Measurements from ENCODE around the gene LRRC8A. TPM values are rescaled to one million over a fixed set of nuclear protein-coding genes. Genes with fewer than 3 reads are reported as not detected.

LRRC8A gene
- total RNA-seq, 1 experiment from 2014 or later, result 22.0 TPM

DNA sequence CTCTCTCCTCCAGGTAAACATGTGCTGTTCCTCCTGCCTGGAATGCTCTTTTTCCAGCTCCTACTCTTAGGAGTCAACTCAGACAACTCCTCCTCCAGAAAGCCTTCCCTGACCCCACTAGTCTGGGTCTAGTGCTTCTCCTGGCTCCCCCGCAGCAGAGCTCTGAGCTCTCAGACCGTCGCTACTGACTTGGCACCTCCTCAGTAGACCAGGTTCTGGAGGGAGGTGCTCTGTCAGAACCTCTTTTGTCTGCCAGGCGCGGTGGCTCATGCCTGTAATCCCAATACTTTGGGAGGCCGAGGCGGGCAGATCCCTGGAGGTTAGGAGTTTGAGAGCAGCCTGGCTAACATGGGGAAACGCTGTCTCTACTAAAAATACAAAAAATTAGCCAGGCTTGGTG is 3.4 kb downstream of the LRRC8A start:
- BruUV-seq (replicated peaks), result no TSS peak

DNA sequence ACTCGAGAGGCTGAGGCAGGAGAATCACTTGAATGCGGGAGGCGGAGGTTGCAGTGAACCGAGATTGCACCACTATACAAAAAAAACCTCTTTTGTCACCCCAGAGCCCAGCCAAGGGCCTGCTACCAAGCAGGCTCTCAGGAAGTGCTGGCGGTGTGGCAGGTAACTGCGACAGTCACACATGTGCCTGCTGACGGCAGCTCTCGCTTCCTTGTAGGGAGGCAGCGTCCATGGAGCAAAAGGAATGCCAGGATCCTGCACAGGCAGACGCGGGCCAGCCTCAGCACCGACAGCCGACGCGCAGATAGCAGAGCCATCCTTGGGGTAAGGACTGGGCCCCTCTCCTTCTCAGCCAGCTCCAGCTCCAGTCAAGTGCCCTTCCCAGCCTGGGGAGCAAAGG is 3.9 kb downstream of the LRRC8A start:
- peaks cover 5 to 7% of the 10 kb centered on the region in 2 experiments; a peak in 3 of 4 replicates for H3K36me3 ChIP-seq (ENCODE audit: control insufficient read depth in 1 of 2, insufficient read depth in 2 of 2, low read length in 2 of 2)
- CTCF ChIA-PET, result no interaction called here
- no peak overlapping the region for H3K9ac ChIP-seq (ENCODE audit: low read length)

More for the DNA sequence above, 3.4 kb downstream of the LRRC8A start:
- intact Hi-C loops (cut with micrococcal nuclease), result no loop called here
- Histone ChIP-seq H3K4me2 (ENCODE audit: low read length) (no peak overlapping the region), H3K9ac (ENCODE audit: low read length) (no peak overlapping the region), H3K9me3 (ENCODE audit: control insufficient read depth in 1 of 2, insufficient read depth in 1 of 2, low read depth in 1 of 2, low read length in 2 of 2) (no peaks in the 10 kb centered on the region), H3K4me3 (replicated peaks in 1 of 2; ENCODE audit: low read depth in 1 of 2, low read length in 2 of 2) (no peak overlapping the region), H3K79me2 (ENCODE audit: insufficient read depth, low read length) (peaks cover 35% of the 10 kb centered on the region), H3K36me3 (ENCODE audit: control insufficient read depth in 1 of 2, insufficient read depth in 2 of 2, low read length in 2 of 2) (peaks cover 5 to 7% of the 10 kb centered on the region in 2 experiments; a peak in 3 of 4 replicates), H3K9me2 (ENCODE audit: insufficient read depth) (no peaks in the 10 kb centered on the region), H3K27me3 (ENCODE audit: insufficient read depth, low read length) (no peaks in the 10 kb centered on the region), H4K20me1 (ENCODE audit: insufficient read depth) (no peaks in the 10 kb centered on the region), H3K27ac (ENCODE audit: low read depth, low read length) (no peak overlapping the region), H2AFZ (ENCODE audit: low read depth, low read length, poor library complexity, severe bottlenecking) (no peak overlapping the region), H3K4me1 (ENCODE audit: control insufficient read depth in 1 of 2, insufficient read depth in 2 of 2, low read length in 2 of 2) (peaks cover 3 to 14% of the 10 kb centered on the region in 2 experiments; a peak in 2 of 4 replicates)
- DNase-seq (ENCODE audit: low read depth, low spot score) (no peak), ATAC-seq (no peak)
- CTCF ChIA-PET, result no interaction called here
- RAD21 ChIA-PET (ENCODE audit: low non-redundant PET in 1 of 2, low total read pairs in 2 of 2, uncharacterized antibody in 2 of 2, unreplicated experiment in 2 of 2), result no interaction called here
- TF ChIP-seq, protein P1, sequence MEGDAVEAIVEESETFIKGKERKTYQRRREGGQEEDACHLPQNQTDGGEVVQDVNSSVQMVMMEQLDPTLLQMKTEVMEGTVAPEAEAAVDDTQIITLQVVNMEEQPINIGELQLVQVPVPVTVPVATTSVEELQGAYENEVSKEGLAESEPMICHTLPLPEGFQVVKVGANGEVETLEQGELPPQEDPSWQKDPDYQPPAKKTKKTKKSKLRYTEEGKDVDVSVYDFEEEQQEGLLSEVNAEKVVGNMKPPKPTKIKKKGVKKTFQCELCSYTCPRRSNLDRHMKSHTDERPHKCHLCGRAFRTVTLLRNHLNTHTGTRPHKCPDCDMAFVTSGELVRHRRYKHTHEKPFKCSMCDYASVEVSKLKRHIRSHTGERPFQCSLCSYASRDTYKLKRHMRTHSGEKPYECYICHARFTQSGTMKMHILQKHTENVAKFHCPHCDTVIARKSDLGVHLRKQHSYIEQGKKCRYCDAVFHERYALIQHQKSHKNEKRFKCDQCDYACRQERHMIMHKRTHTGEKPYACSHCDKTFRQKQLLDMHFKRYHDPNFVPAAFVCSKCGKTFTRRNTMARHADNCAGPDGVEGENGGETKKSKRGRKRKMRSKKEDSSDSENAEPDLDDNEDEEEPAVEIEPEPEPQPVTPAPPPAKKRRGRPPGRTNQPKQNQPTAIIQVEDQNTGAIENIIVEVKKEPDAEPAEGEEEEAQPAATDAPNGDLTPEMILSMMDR (IDR thresholded peaks at IDR 0.05 in 2 of 3, conservative IDR thresholded peaks at IDR 0.05 in 1 of 3; ENCODE audit: borderline replicate concordance in 1 of 3, insufficient read depth in 1 of 3, low read depth in 2 of 3, low read length in 2 of 3), result no peak
- no peak for TF ChIP-seq CBX3 (IDR thresholded peaks at IDR 0.05; ENCODE audit: low read depth)
- no peak for TF ChIP-seq ATF3 (IDR thresholded peaks at IDR 0.05)
- no peak for TF ChIP-seq JUND (IDR thresholded peaks at IDR 0.05)
- no peak for TF ChIP-seq TCF7L2 (IDR thresholded peaks at IDR 0.05; ENCODE audit: borderline replicate concordance, extremely low read depth, insufficient read depth, insufficient read length)
- POLR2A ChIA-PET, result no interaction called here

More for the DNA sequence above, 3.9 kb downstream of the LRRC8A start:
- H2AFZ ChIP-seq (ENCODE audit: low read depth, low read length, poor library complexity, severe bottlenecking), result no peak overlapping the region
- no peak for TF ChIP-seq POLR2A (IDR thresholded peaks at IDR 0.05; ENCODE audit: borderline replicate concordance, extremely low read depth, insufficient read depth, insufficient read length)
- TF ChIP-seq ZFX (IDR thresholded peaks at IDR 0.05), result no peak
- TF ChIP-seq SIN3A (IDR thresholded peaks at IDR 0.05; ENCODE audit: low read depth), result no peak
- POLR2A ChIA-PET, result no interaction called here
- DNase-seq (ENCODE audit: low read depth, low spot score) (no peak), ATAC-seq (no peak)
- H3K4me3 ChIP-seq (replicated peaks in 1 of 2; ENCODE audit: low read depth in 1 of 2, low read length in 2 of 2), result no peak overlapping the region
- H3K27me3 ChIP-seq (ENCODE audit: insufficient read depth, low read length), result no peaks in the 10 kb centered on the region
- BruUV-seq (replicated peaks), result no TSS peak
- no peaks in the 10 kb centered on the region for H3K9me2 ChIP-seq (ENCODE audit: insufficient read depth)
- peaks cover 3 to 10% of the 10 kb centered on the region in 2 experiments; a peak in 2 of 4 replicates for H3K4me1 ChIP-seq (ENCODE audit: control insufficient read depth in 1 of 2, insufficient read depth in 2 of 2, low read length in 2 of 2)
- no peak overlapping the region for H3K27ac ChIP-seq (ENCODE audit: low read depth, low read length)
- H3K79me2 ChIP-seq (ENCODE audit: insufficient read depth, low read length), result peaks cover 32% of the 10 kb centered on the region
- intact Hi-C loops (cut with micrococcal nuclease), result no loop called here
- no peaks in the 10 kb centered on the region for H3K9me3 ChIP-seq (ENCODE audit: control insufficient read depth in 1 of 2, insufficient read depth in 1 of 2, low read depth in 1 of 2, low read length in 2 of 2)
- H3K4me2 ChIP-seq (ENCODE audit: low read length), result no peak overlapping the region
- no peaks in the 10 kb centered on the region for H4K20me1 ChIP-seq (ENCODE audit: insufficient read depth)
- RAD21 ChIA-PET (ENCODE audit: low non-redundant PET in 1 of 2, low total read pairs in 2 of 2, uncharacterized antibody in 2 of 2, unreplicated experiment in 2 of 2), result no interaction called here
